ENCODE measurements around the gene EPN1. TPM values are rescaled to one million over a fixed set of nuclear protein-coding genes. Genes with fewer than 3 reads are reported as not detected.

The EPN1 gene
- total and polyA plus RNA-seq, 9 of the 15 experiments (the other 6 are each of a cell fraction or from before 2014, with no cell fraction given), result 0.08 to 138 (median 12.7) TPM

DNA sequence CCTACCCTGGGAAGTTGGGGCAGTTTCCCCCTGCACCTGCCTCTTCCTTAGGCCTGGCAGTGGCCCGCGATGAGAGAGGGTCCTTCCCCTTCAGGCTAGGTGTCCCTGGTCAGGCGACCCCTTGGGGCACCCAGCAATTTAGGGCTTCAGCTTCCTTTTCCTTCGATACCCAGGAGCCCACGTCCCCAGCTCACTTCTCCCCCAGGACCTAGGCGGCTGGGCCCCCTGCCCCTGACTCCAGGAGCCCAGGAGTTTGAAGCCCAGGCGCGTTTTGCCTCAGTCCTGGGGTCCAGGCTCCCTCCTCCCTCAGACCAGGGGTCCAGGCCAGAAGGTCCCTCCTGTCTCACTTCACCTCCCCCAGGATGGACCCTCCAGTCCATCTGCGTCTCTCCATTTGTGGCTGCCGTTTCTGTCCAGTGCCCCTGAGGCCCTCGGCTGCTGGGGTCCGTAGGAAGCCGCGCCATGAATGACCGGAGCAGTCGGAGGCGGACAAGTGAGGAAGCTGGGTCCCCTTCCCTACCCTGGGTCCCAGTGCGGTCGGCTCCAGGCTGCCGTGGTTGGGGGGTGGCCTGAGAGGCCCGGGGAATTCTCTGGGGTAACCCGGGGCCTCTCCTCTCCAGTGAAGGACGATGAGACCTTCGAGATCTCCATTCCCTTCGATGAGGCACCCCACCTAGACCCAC is 26.3 kb upstream of the EPN1 start (continued):
- no peak for TF ChIP-seq ZNF184 (CRISPR knock-in tag; IDR thresholded peaks at IDR 0.05)
- no peak for TF ChIP-seq SMAD4 (CRISPR knock-in tag; conservative IDR thresholded peaks at IDR 0.05)
- TF ChIP-seq, protein P1, sequence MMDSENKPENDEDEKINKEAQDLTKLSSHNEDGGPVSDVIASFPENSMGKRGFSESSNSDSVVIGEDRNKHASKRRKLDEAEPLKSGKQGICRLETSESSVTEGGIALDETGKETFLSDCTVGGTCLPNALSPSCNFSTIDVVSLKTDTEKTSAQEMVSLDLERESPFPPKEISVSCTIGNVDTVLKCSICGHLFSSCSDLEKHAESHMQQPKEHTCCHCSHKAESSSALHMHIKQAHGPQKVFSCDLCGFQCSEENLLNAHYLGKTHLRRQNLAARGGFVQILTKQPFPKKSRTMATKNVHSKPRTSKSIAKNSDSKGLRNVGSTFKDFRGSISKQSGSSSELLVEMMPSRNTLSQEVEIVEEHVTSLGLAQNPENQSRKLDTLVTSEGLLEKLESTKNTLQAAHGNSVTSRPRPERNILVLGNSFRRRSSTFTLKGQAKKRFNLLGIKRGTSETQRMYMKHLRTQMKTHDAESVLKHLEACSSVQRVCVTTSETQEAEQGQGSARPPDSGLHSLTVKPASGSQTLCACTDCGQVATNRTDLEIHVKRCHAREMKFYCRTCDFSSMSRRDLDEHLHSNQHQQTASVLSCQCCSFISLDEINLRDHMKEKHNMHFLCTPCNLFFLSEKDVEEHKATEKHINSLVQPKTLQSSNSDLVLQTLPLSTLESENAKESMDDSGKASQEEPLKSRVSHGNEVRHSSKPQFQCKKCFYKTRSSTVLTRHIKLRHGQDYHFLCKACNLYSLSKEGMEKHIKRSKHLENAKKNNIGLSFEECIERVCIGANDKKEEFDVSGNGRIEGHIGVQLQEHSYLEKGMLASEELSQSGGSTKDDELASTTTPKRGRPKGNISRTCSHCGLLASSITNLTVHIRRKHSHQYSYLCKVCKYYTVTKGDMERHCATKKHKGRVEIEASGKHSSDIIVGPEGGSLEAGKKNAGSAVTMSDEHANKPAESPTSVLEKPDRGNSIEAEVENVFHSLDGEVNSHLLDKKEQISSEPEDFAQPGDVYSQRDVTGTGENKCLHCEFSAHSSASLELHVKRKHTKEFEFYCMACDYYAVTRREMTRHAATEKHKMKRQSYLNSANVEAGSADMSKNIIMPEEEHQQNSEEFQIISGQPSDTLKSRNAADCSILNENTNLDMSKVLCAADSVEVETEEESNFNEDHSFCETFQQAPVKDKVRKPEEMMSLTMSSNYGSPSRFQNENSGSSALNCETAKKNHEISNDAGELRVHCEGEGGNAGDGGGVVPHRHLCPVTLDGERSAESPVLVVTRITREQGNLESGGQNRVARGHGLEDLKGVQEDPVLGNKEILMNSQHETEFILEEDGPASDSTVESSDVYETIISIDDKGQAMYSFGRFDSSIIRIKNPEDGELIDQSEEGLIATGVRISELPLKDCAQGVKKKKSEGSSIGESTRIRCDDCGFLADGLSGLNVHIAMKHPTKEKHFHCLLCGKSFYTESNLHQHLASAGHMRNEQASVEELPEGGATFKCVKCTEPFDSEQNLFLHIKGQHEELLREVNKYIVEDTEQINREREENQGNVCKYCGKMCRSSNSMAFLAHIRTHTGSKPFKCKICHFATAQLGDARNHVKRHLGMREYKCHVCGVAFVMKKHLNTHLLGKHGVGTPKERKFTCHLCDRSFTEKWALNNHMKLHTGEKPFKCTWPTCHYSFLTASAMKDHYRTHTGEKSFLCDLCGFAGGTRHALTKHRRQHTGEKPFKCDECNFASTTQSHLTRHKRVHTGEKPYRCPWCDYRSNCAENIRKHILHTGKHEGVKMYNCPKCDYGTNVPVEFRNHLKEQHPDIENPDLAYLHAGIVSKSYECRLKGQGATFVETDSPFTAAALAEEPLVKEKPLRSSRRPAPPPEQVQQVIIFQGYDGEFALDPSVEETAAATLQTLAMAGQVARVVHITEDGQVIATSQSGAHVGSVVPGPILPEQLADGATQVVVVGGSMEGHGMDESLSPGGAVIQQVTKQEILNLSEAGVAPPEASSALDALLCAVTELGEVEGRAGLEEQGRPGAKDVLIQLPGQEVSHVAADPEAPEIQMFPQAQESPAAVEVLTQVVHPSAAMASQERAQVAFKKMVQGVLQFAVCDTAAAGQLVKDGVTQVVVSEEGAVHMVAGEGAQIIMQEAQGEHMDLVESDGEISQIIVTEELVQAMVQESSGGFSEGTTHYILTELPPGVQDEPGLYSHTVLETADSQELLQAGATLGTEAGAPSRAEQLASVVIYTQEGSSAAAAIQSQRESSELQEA (IDR thresholded peaks at IDR 0.05; ENCODE audit: low read depth), result no peak
- TF ChIP-seq, protein P2, sequence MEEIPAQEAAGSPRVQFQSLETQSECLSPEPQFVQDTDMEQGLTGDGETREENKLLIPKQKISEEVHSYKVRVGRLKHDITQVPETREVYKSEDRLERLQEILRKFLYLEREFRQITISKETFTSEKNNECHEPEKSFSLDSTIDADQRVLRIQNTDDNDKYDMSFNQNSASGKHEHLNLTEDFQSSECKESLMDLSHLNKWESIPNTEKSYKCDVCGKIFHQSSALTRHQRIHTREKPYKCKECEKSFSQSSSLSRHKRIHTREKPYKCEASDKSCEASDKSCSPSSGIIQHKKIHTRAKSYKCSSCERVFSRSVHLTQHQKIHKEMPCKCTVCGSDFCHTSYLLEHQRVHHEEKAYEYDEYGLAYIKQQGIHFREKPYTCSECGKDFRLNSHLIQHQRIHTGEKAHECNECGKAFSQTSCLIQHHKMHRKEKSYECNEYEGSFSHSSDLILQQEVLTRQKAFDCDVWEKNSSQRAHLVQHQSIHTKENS (CRISPR knock-in tag; IDR thresholded peaks at IDR 0.05), result no peak
- no peak; the same call in 1 of the 2 replicates for TF ChIP-seq HDAC2 (IDR thresholded peaks at IDR 0.05)
- TF ChIP-seq SAFB2 (IDR thresholded peaks at IDR 0.05; ENCODE audit: borderline replicate concordance, low read depth, low read length, severe bottlenecking), result no peak
- TF ChIP-seq, protein P3, sequence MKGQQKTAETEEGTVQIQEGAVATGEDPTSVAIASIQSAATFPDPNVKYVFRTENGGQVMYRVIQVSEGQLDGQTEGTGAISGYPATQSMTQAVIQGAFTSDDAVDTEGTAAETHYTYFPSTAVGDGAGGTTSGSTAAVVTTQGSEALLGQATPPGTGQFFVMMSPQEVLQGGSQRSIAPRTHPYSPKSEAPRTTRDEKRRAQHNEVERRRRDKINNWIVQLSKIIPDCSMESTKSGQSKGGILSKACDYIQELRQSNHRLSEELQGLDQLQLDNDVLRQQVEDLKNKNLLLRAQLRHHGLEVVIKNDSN (CRISPR knock-in tag; IDR thresholded peaks at IDR 0.05), result no peak
- TF ChIP-seq TARDBP (IDR thresholded peaks at IDR 0.05), result no peak
- peak; percentile 29 for TF ChIP-seq RBFOX2 (IDR thresholded peaks at IDR 0.05; ENCODE audit: low read depth, low read length)
- TF ChIP-seq XRCC5 (IDR thresholded peaks at IDR 0.05; ENCODE audit: low read depth, low read length), result no peak
- no peak for TF ChIP-seq RNF2 (IDR thresholded peaks at IDR 0.05)
- TF ChIP-seq ZNF133 (CRISPR knock-in tag; IDR thresholded peaks at IDR 0.05), result no peak
- no peak for TF ChIP-seq JUN (IDR thresholded peaks at IDR 0.05; ENCODE audit: borderline replicate concordance, low read depth, low read length)
- TF ChIP-seq JUN (CRISPR knock-in tag; IDR thresholded peaks at IDR 0.05; ENCODE audit: borderline replicate concordance), result no peak
- TF ChIP-seq GABPB2 (CRISPR knock-in tag; conservative IDR thresholded peaks at IDR 0.05), result no peak
- TF ChIP-seq ZNF197 (CRISPR knock-in tag; IDR thresholded peaks at IDR 0.05; ENCODE audit: low read depth), result no peak
- no peak for TF ChIP-seq BACH1 (tag; IDR thresholded peaks at IDR 0.05)
- no peak for TF ChIP-seq NUFIP1 (IDR thresholded peaks at IDR 0.05; ENCODE audit: partially characterized antibody)
- TF ChIP-seq ZBTB7A (IDR thresholded peaks at IDR 0.05; ENCODE audit: borderline replicate concordance, control insufficient read depth, low read depth, low read length), result peak; percentile 30; the same call in 1 of the 2 replicates
- no peak for TF ChIP-seq DMBX1 (CRISPR knock-in tag; IDR thresholded peaks at IDR 0.05; ENCODE audit: borderline replicate concordance)
